ENCODE measurements around the gene AFAP1L1. TPM values are rescaled to one million over a fixed set of nuclear protein-coding genes. Genes with fewer than 3 reads are reported as not detected.

AFAP1L1 gene
- total and polyA plus RNA-seq, 9 of the 15 experiments (the other 6 are each of a cell fraction or from before 2014, with no cell fraction given) = 0.01 to 0.12 (median 0.03) TPM; not detected in 4

- TF ChIP-seq NKRF (IDR thresholded peaks at IDR 0.05; ENCODE audit: borderline replicate concordance) (no peak), BCOR (IDR thresholded peaks at IDR 0.05) (no peak), PBX2 (CRISPR knock-in tag; IDR thresholded peaks at IDR 0.05; ENCODE audit: low read depth) (peak; percentile 53), PBX2 (tag; conservative IDR thresholded peaks at IDR 0.05; ENCODE audit: low read depth) (peak; percentile 72), ZBTB40 (IDR thresholded peaks at IDR 0.05) (no peak), ZBTB40 (CRISPR knock-in tag; IDR thresholded peaks at IDR 0.05) (no peak), CCAR2 (IDR thresholded peaks at IDR 0.05; ENCODE audit: low read depth, low read length) (no peak), ZBTB9 (CRISPR knock-in tag; IDR thresholded peaks at IDR 0.05) (0 out of 2 replicates have a peak, but pooled peaks have one; percentile 39), DMBX1 (CRISPR knock-in tag; IDR thresholded peaks at IDR 0.05; ENCODE audit: borderline replicate concordance) (no peak)
Measured at GRCh38 chr5:149357370-149358293, 86.0 kb downstream of the AFAP1L1 start, which contains the start of gene PCYOX1L (continued).

Data from K562 (cell line).